ENCODE measurements around the gene IQSEC3.
"Not testable (repeated sequence)": the region's sequence is repeated elsewhere in the genome, so short reads cannot be mapped to it uniquely, and the experiment has no call there.

The IQSEC3 gene

GRCh38 chr12:214003-214741, 147.6 kb downstream of the IQSEC3 start, which contains the start of gene SLC6A12:
Gene SLC6A12 (minus strand): TSS chr12:214157. CDS start chr12:209986, 4,171 bp downstream.
- no peaks in the 10 kb centered on the region for H3K79me2 ChIP-seq (ENCODE audit: insufficient read depth, low read length)
- H3K4me2 ChIP-seq (ENCODE audit: insufficient read depth, low read length) = no peak within 1 kb of the TSS
- no peak within 1 kb of the TSS for H3K4me3 ChIP-seq (ENCODE audit: low read depth in 1 of 2, low read length in 2 of 2)
- DNase-seq (no peak), ATAC-seq (ENCODE audit: insufficient read depth, low read depth) (no peak)
- no peak within 1 kb of the TSS for H2AFZ ChIP-seq (ENCODE audit: low read depth, low read length)
- no peaks in the 10 kb centered on the region for H3K9me3 ChIP-seq (ENCODE audit: insufficient read depth, low read length, severe bottlenecking)
- H3K36me3 ChIP-seq (ENCODE audit: insufficient read depth, low read length) = no peaks in the 10 kb centered on the region
- H3K27ac ChIP-seq (ENCODE audit: low read length) = no peak within 1 kb of the TSS
- TF ChIP-seq, protein P1, sequence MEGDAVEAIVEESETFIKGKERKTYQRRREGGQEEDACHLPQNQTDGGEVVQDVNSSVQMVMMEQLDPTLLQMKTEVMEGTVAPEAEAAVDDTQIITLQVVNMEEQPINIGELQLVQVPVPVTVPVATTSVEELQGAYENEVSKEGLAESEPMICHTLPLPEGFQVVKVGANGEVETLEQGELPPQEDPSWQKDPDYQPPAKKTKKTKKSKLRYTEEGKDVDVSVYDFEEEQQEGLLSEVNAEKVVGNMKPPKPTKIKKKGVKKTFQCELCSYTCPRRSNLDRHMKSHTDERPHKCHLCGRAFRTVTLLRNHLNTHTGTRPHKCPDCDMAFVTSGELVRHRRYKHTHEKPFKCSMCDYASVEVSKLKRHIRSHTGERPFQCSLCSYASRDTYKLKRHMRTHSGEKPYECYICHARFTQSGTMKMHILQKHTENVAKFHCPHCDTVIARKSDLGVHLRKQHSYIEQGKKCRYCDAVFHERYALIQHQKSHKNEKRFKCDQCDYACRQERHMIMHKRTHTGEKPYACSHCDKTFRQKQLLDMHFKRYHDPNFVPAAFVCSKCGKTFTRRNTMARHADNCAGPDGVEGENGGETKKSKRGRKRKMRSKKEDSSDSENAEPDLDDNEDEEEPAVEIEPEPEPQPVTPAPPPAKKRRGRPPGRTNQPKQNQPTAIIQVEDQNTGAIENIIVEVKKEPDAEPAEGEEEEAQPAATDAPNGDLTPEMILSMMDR (IDR thresholded peaks at IDR 0.05; ENCODE audit: borderline replicate concordance, extremely low read depth, low read length, poor library complexity, severe bottlenecking) = no peak
- TF ChIP-seq EZH2 (IDR thresholded peaks at IDR 0.05; ENCODE audit: borderline replicate concordance, low read depth, low read length, severe bottlenecking) = no peak
- H3K9ac ChIP-seq (ENCODE audit: low read depth, low read length) = no peak within 1 kb of the TSS
- H4K20me1 ChIP-seq (ENCODE audit: insufficient read depth, low read length) = 0 out of 2 replicates have a peak, but pooled peaks cover 3% of the 10 kb centered on the region
- peaks cover 9% of the 10 kb centered on the region for H3K27me3 ChIP-seq (ENCODE audit: insufficient read depth, low read length, poor library complexity)
- H3K4me1 ChIP-seq (ENCODE audit: insufficient read depth, low read length) = no peaks in the 10 kb centered on the region

DNA sequence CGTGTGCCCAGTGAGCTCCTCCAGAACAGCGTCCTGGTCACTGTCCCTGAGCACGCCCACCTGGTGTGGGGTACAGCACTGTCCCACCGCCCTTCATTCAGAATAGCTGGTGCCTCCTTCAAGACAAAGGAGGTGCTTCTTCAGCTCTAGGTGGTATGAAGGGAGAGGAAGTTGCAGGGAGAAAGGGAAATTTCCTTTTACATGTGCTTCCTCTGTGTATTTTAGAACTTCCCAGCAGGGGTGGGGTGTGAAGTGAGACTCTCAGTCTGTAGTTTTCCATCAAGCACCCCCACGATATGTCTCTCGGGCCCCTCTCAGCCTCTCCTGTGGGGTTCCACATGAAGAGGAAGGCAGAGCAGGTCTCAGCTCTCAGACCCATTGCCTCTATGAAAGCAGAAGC, 148.5 kb downstream of the IQSEC3 start:
- H3K27me3 ChIP-seq (ENCODE audit: insufficient read depth, low read length, poor library complexity) = peaks cover 9% of the 10 kb centered on the region

GRCh38 chr12:217029-217428, 150.5 kb downstream of the IQSEC3 start:
- ATAC-seq (ENCODE audit: insufficient read depth, low read depth); H2AFZ ChIP-seq (ENCODE audit: low read depth, low read length); H3K4me2 ChIP-seq (ENCODE audit: insufficient read depth, low read length); H3K4me1 ChIP-seq (ENCODE audit: insufficient read depth, low read length); H3K27ac ChIP-seq (ENCODE audit: low read length); H3K4me3 ChIP-seq (ENCODE audit: low read depth in 1 of 2, low read length in 2 of 2); DNase-seq; H3K9ac ChIP-seq (ENCODE audit: low read depth, low read length); H4K20me1 ChIP-seq (ENCODE audit: insufficient read depth, low read length); H3K27me3 ChIP-seq (ENCODE audit: insufficient read depth, low read length, poor library complexity); H3K36me3 ChIP-seq (ENCODE audit: insufficient read depth, low read length); H3K9me3 ChIP-seq (ENCODE audit: insufficient read depth, low read length, severe bottlenecking); H3K79me2 ChIP-seq (ENCODE audit: insufficient read depth, low read length): not testable (repeated sequence)

More for the DNA sequence above, 148.5 kb downstream of the IQSEC3 start:
- Histone ChIP-seq H3K27ac (ENCODE audit: low read length) (no peak overlapping the region), H3K79me2 (ENCODE audit: insufficient read depth, low read length) (no peaks in the 10 kb centered on the region), H3K4me3 (ENCODE audit: low read depth in 1 of 2, low read length in 2 of 2) (no peak overlapping the region), H3K4me1 (ENCODE audit: insufficient read depth, low read length) (no peaks in the 10 kb centered on the region), H2AFZ (ENCODE audit: low read depth, low read length) (no peak overlapping the region), H3K9me3 (ENCODE audit: insufficient read depth, low read length, severe bottlenecking) (no peaks in the 10 kb centered on the region), H3K36me3 (ENCODE audit: insufficient read depth, low read length) (no peaks in the 10 kb centered on the region), H3K4me2 (ENCODE audit: insufficient read depth, low read length) (no peak overlapping the region), H4K20me1 (ENCODE audit: insufficient read depth, low read length) (0 out of 2 replicates have a peak, but pooled peaks cover 3% of the 10 kb centered on the region), H3K9ac (ENCODE audit: low read depth, low read length) (no peak overlapping the region)
- ATAC-seq (ENCODE audit: insufficient read depth, low read depth) (no peak), DNase-seq (no peak)
- no peak for TF ChIP-seq EZH2 (IDR thresholded peaks at IDR 0.05; ENCODE audit: borderline replicate concordance, low read depth, low read length, severe bottlenecking)
- TF ChIP-seq, protein P1 (IDR thresholded peaks at IDR 0.05; ENCODE audit: borderline replicate concordance, extremely low read depth, low read length, poor library complexity, severe bottlenecking) = no peak

GRCh38 chr12:218221-218620, 151.7 kb downstream of the IQSEC3 start:
- TF ChIP-seq EZH2 (IDR thresholded peaks at IDR 0.05; ENCODE audit: borderline replicate concordance, low read depth, low read length, severe bottlenecking) = no peak
- TF ChIP-seq, protein P1 (IDR thresholded peaks at IDR 0.05; ENCODE audit: borderline replicate concordance, extremely low read depth, low read length, poor library complexity, severe bottlenecking) = no peak
- no peaks in the 10 kb centered on the region for H3K79me2 ChIP-seq (ENCODE audit: insufficient read depth, low read length)
- H3K27ac ChIP-seq (ENCODE audit: low read length) = no peak overlapping the region
- H2AFZ ChIP-seq (ENCODE audit: low read depth, low read length) = no peak overlapping the region
- 0 out of 2 replicates have a peak, but pooled peaks cover 3% of the 10 kb centered on the region for H4K20me1 ChIP-seq (ENCODE audit: insufficient read depth, low read length)
- H3K4me3 ChIP-seq (ENCODE audit: low read depth in 1 of 2, low read length in 2 of 2) = no peak overlapping the region
- H3K36me3 ChIP-seq (ENCODE audit: insufficient read depth, low read length) = no peaks in the 10 kb centered on the region
- no peaks in the 10 kb centered on the region for H3K9me3 ChIP-seq (ENCODE audit: insufficient read depth, low read length, severe bottlenecking)
- H3K4me2 ChIP-seq (ENCODE audit: insufficient read depth, low read length) = no peak overlapping the region
- peaks cover 12% of the 10 kb centered on the region for H3K27me3 ChIP-seq (ENCODE audit: insufficient read depth, low read length, poor library complexity)
- no peak for ATAC-seq (ENCODE audit: insufficient read depth, low read depth)
- no peaks in the 10 kb centered on the region for H3K4me1 ChIP-seq (ENCODE audit: insufficient read depth, low read length)
- H3K9ac ChIP-seq (ENCODE audit: low read depth, low read length) = no peak overlapping the region
- no peak for DNase-seq

All from DND-41 (cell line).